DMS79 (cell line): Measurements from ENCODE around the gene EVPL.
"Not testable (repeated sequence)": the region's sequence is repeated elsewhere in the genome, so short reads cannot be mapped to it uniquely, and the experiment has no call there.

ENCODE experiments used
- DNase-seq: peaks from one replicate; lab custom pipeline; 2025; lab: John Stamatoyannopoulos, UW

The EVPL gene

GRCh38 chr17:76048025-76048605 lies 21.0 kb upstream of the EVPL start:
- DNase-seq = no peak

DNA sequence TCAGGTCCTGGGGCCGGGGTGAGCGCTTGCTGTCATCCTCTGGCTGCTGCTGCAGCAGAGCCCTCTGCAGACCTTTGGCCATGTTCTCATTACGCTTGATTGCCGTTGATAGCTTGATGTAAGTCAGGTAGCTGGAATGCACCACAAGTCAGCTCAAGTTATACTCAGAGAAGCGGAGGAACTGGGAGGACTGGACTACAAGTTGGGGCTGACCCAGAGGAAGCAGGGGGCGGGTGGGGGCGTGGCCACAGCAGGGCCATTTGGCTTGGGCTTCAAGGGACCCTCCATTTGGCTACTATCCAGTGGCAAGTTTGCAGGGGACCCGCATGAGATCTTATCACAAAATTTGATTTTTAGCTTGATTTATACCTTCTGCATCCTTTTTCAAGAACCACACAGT lies 19.0 kb upstream of the EVPL start:
- DNase-seq = no peak

GRCh38 chr17:76044475-76045007 lies 17.4 kb upstream of the EVPL start:
- DNase-seq = not testable (repeated sequence)

DNA sequence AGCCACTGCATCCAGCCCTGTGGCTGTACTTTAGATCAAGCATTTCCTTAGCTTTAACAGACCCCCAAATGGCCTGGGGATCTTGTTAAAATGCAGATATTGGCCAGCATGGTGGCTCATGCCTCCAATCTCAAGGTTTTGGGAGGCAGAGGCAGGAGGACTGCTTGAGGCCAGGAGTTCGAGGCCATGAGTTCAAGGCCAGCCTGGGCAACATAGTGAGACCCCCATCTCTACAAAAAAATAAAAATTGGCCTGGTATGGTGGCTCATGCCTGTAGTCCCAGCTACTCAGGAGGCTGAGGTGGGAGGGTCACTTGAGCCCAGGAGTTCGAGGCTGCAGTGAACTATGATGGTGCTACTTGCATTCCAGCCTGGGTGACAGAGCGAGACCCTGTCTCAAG lies 15.8 kb upstream of the EVPL start:
- DNase-seq = not testable (repeated sequence)

DNA sequence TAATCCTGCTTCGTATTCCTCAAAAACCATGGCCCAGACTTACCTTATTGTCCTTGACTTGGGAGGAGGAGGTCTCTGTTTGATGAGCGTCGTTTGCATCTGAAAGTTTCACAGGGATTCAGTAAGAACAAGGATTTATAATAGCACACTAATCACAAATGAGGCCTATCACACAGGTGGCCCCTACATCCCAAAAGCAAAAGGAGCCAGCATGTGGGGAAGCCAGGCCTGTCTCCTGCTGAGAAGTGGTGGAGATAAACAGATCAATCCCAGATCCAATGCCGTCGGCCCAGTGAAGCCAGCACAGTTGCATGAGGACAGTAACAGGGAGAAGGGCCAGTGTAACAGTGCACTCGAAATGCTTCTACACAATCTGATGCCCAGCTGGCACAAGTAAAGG lies 13.3 kb upstream of the EVPL start:
- no peak for DNase-seq

DNA sequence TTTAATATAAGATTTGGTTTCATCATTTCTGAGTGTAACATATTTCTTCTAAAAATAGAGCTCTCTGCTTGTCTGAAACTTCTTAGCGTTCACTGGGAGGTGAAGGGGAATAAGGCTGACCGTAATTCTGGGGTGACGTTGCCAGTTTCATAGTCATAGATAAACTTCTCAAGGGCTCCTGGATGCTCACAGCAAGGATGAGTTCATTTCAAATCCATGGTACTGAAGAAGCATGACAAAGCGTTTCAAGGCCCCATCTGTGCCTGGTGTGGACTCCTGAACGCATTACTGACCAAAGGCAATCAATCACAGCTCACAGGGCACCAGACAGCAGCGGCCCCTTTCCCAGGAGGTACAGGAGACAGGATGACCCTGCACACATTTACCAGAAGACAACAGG lies 12.0 kb upstream of the EVPL start:
- no peak for DNase-seq

- DNase-seq = no peak
Measured at GRCh38 chr17:76038050-76038449, 10.9 kb upstream of the EVPL start.

GRCh38 chr17:76036497-76037261 lies 9.6 kb upstream of the EVPL start:
- DNase-seq = no peak

- DNase-seq = no peak
Measured at GRCh38 chr17:76034428-76035350, 7.6 kb upstream of the EVPL start.

DNA sequence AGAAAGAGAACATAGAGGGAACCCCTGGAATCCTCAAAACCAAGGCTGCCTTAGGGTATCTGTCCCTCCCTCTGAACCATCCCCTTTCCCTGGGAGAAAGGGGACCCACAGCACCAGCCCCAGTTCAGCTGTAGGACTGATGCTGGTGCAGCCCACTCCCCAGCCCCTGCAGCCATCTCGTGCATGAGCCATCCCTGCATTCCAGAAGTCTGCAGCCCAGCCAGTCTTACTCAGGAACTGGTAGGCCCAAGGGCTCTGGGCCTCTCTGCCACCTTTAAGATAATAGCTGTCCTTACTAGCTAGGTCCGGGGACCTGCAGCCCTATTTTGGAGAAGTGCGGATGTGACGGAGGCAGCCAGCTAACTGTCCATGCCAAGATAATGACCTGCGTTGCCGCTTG lies 6.0 kb upstream of the EVPL start:
- no peak for DNase-seq

GRCh38 chr17:76032780-76033108 lies 5.6 kb upstream of the EVPL start:
- no peak for DNase-seq

- no peak for DNase-seq
Measured at GRCh38 chr17:76032073-76032779, 5.1 kb upstream of the EVPL start.

- no peak for DNase-seq
Measured at GRCh38 chr17:76026714-76027158, 370 bp downstream of the EVPL start.

DNA sequence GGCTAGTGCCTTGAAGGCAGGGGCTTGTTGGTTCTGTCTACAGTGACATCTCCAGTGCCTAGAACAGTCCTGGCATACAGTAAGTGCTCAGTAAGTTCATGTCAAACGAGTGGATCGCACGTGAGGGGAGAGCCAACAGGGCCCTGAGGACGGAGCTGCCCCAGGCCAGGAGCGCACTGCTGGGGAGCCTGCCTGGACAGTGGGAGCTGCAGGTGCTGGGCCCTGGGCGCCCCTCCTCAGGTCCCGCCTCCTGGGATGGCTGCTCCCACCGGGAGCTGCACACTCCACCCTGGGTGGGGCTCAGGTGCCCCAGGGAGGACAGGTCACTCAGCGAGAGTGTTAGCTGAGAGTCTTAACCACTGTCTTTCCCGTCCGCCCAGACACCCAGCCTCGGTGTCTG lies 1.8 kb downstream of the EVPL start:
- DNase-seq = no peak

DNA sequence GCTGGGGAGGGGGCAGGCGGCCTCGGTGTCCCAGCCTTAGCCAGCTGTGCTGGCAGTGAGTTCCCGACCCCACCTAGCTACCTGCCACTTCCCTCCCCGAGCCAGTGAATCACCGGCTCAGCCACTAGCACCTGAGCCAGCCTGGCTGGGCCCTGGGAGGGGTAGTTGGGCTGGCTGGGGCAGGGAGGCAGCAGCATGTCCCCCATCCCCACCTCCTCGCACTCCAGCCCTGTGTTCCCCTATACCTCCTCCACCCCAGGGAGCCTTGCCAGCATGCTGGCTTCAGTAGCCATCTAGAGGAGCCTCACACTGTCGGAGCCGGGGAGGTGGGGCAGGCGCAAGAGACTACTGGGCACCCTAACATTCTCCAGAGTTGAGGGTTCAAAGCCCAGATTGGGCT lies 2.8 kb downstream of the EVPL start:
- DNase-seq = no peak

DNA sequence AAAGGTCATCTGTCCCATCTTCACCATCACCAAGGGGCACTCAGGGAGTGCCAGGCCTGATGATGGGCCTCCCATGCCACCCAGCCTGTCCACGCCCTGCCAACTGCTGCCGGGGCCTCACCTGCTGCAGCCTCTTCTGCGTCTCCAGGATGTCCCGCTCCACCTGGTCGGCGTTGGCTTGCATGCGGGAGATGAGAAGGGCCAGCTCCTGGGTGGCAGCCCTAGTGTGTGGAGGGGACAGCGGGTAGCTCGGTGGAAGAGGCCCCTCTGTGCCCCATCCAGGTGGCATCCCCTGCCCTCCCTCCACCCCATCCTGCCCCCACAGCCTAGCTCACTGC lies 3.2 kb downstream of the EVPL start:
- no peak for DNase-seq

DNA sequence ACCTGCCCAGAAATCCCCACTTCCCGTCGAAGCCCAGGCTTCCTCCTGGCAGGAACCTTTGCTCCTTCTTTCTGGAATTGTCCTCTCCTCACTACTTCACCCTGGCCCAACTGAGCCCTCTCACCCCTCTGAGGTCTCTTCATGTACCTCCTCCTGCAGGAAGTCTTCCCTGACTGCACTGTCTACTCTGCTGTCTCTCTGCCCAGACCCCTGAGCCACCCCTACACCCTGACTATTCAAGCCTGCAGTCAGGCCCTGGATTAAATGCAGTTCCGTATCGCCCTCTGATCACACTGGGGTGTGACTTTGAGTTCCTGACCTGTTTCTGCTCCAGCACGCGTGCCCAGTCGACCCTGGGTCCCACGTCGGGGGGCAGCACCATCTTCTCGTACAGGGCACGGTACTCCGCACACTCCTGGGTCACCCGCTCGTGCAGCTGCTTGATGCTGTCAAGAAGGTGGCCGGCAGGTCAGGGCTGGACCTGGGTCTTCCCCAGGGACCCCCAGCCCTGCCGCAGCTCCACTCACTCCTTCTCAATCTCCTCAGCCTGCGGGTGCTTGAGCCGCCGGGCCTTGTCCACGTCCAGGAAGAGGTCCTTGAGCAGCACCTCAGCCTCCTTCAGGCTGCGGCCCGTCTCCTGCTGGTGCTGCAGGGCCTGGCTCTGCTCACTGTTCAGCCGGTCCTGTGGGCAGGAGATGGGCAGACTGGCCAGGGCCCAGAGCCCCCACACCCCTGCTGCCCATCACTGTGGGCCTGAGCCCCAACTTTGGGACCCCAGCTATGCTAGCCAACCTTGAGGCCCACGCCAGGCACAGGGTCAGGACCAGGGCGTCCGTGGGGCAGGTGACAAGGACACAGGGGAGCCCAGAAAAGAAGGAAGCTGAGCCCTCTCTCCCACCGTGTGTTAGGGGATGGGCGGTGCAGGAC lies 3.9 kb downstream of the EVPL start:
- DNase-seq = no peak

- no peak for DNase-seq
Measured at GRCh38 chr17:76022285-76022684, 4.8 kb downstream of the EVPL start.

DNA sequence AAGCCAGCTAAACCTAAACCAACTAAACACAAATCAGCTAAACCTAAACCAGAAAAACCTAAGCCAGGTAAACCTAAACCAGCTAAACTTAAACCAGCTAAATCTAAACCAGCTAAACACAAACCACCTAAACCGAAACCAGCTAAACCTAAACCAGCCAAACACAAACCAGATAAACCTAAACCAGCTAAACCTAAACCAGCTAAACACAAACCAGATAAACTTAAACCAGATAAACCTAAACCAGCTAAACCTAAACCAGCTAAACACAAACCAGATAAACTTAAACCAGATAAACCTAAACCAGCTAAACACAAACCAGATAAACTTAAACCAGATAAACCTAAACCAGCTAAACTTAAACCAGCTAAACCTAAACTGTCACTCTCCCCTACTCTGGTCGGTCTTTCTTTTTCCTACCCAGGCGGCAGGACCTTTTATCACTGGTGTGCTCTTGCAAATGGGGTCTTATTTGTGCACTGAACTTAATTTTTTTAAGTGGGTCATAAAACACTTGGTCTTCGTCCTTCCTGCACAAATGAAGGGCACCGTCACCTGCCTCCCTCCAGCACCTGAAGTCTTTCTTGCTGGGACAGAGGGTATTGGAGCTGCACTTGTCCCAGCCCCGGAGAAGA lies 7.2 kb downstream of the EVPL start:
- DNase-seq = no peak

DNA sequence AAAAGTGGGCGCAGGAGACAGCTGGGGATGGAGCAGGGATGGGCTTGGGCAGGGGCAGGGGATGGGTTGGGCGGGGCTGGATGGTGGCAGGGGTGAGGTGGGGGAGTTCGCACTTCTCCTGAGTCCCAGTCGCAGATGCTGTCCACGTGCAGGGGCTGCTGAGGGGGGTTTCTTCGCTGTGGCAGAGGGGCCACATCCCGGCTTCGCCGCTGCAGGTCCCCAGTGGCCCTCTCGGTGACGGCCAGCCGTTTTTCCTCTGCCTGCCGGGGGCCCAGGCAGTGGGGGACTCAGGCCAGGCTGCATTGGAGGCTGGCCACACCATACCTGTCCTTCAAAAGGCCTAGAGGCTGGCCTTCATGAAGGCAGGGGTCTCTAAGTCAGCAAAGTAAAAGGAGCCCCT lies 8.3 kb downstream of the EVPL start:
- DNase-seq = no peak

DNA sequence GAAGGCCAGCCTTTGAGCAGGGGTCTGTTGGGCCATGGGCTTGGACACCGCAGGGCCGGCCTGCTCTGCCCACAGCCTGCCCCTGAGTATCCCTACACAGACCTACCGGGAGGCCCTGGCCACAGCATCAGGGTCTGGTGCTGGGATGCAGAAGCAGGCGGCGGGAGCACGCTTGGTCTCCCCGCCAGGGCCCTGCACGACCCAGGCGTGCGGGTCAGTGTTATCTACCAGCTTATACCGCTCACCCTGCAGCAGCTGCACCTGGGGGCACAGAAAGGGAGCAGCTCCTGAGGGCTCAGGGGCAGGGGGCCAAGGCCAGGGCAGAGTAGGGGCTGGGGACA lies 8.8 kb downstream of the EVPL start:
- DNase-seq = no peak
